ENCODE results near the gene ARHGEF4. TPM values are rescaled to one million over a fixed set of nuclear protein-coding genes. Genes with fewer than 3 reads are reported as not detected.

The ARHGEF4 gene
- total RNA-seq, result 4.7 and 5.9 TPM in 2 replicates

GRCh38 chr2:130836501-130837174, at the start of gene ARHGEF4:
Gene ARHGEF4, plus strand, starts transcription at chr2:130836914. Its CDS starts 40 bp downstream, at chr2:130836954.

GRCh38 chr2:131093006-131093695, 256.4 kb downstream of the ARHGEF4 start, which contains the start of gene FAM168B:
Gene FAM168B, minus strand, starts transcription at chr2:131093460. Its CDS starts 10,814 bp downstream, at chr2:131082646.

Small RNA genes within 50 kb of the gene (small RNA-seq; reads per million reads assigned to genes)
- gene RF00423, result not detected

Other genes starting within 250 kb of the ARHGEF4 start
- gene CFC1, start 237.3 kb upstream of the ARHGEF4 start, total RNA-seq, result not detected in 2 replicates
- not detected in 2 replicates for gene POTEJ, start 225.5 kb upstream of the ARHGEF4 start, total RNA-seq
- not detected in 2 replicates for gene GPR148, start 107.8 kb upstream of the ARHGEF4 start, total RNA-seq
- not detected in 2 replicates for gene AMER3, start 81.4 kb upstream of the ARHGEF4 start, total RNA-seq

Measured in placental epithelial cell (primary cell).